ENCODE results near the gene CA4.
"Not testable (repeated sequence)": the region's sequence is repeated elsewhere in the genome, so short reads cannot be mapped to it uniquely, and the experiment has no call there.

Gene CA4

GRCh38 chr17:60149691-60150582, at the start of gene CA4:
CA4 (plus strand) TSS chr17:60149973; CDS start chr17:60150035, 62 bp downstream.
- no peak for DNase-seq (ENCODE audit: low read depth)

GRCh38 chr17:60100577-60100976, 49.2 kb upstream of the CA4 start:
- DNase-seq (ENCODE audit: low read depth), result not testable (repeated sequence)

- not testable (repeated sequence) for DNase-seq (ENCODE audit: low read depth)
Observed at GRCh38 chr17:60102015-60102631, 47.6 kb upstream of the CA4 start.

GRCh38 chr17:60102632-60103096, 47.1 kb upstream of the CA4 start:
- peak; percentile 84 for DNase-seq (ENCODE audit: low read depth)

- peak; percentile 13 for DNase-seq (ENCODE audit: low read depth)
Observed at GRCh38 chr17:60103957-60104356, 45.8 kb upstream of the CA4 start.

GRCh38 chr17:60106340-60107059, 43.3 kb upstream of the CA4 start:
- DNase-seq (ENCODE audit: low read depth), result peak; percentile 85

GRCh38 chr17:60107526-60108257, 42.1 kb upstream of the CA4 start:
- DNase-seq (ENCODE audit: low read depth), result peak; percentile 55

- not testable (repeated sequence) for DNase-seq (ENCODE audit: low read depth)
Observed at GRCh38 chr17:60108309-60108708, 41.5 kb upstream of the CA4 start.

GRCh38 chr17:60108712-60109111, 41.1 kb upstream of the CA4 start:
- no peak for DNase-seq (ENCODE audit: low read depth)

- DNase-seq (ENCODE audit: low read depth), result no peak
Observed at GRCh38 chr17:60109161-60109560, 40.6 kb upstream of the CA4 start.

GRCh38 chr17:60110586-60110985, 39.2 kb upstream of the CA4 start:
- DNase-seq (ENCODE audit: low read depth), result no peak

- not testable (repeated sequence) for DNase-seq (ENCODE audit: low read depth)
Observed at GRCh38 chr17:60111661-60112060, 38.1 kb upstream of the CA4 start.

GRCh38 chr17:60115364-60115763, 34.4 kb upstream of the CA4 start:
- not testable (repeated sequence) for DNase-seq (ENCODE audit: low read depth)

GRCh38 chr17:60116196-60116595, 33.6 kb upstream of the CA4 start:
- DNase-seq (ENCODE audit: low read depth), result not testable (repeated sequence)

- not testable (repeated sequence) for DNase-seq (ENCODE audit: low read depth)
Observed at GRCh38 chr17:60119162-60119561, 30.6 kb upstream of the CA4 start.

- not testable (repeated sequence) for DNase-seq (ENCODE audit: low read depth)
Observed at GRCh38 chr17:60119807-60120748, 29.7 kb upstream of the CA4 start.

- DNase-seq (ENCODE audit: low read depth), result no peak
Observed at GRCh38 chr17:60127068-60128064, 22.4 kb upstream of the CA4 start.

- DNase-seq (ENCODE audit: low read depth), result no peak
Observed at GRCh38 chr17:60128171-60128859, 21.5 kb upstream of the CA4 start.

GRCh38 chr17:60129164-60129563, 20.6 kb upstream of the CA4 start:
- DNase-seq (ENCODE audit: low read depth), result no peak

All from ELR (cell line).